T-helper 1 cell treated with Interleukin-12 subunit alpha and Interleukin-12 subunit beta and Interleukin-4 antibody, amounts not matched to agents 30 ng/mL and 1 ng/mL, for 36 hours (primary cell): ENCODE data around the gene STXBP6. TPM values are rescaled to one million over a fixed set of nuclear protein-coding genes. Genes with fewer than 3 reads are reported as not detected.

ENCODE experiments used
- intact Hi-C: fragments of 100-400 bp; cut with micrococcal nuclease; formaldehyde crosslinking; loops from one replicate; pipeline ENCODE4 v1.15.1; 2024
- total RNA-seq: library from RNA; stranded (reverse); gene quantifications from 2 replicates; pipeline ENCODE4 v1.2.3, GENCODE V29; 2022

The STXBP6 gene
- total RNA-seq, 1 donor from 2014 or later = not detected

DNA sequence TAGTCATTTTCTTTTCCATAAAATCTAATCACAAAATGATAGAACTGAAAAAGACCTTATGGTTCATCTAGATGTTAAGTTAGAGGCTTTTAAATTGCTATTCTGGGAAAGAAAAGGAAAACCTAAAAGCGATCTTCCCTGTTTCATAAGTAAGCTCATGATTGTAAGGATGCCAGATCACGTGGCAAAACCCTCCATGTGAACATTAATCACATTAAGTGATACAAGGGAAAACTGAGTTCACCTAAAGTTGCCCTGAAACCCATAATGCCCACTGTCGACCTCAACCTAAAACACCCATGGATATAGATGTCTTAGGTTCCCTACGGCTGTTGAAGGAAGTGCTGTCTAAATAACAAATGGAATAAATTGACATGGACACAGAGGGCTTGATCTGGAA, 3.0 kb upstream of the STXBP6 start:
- intact Hi-C loops = no loop called here

DNA sequence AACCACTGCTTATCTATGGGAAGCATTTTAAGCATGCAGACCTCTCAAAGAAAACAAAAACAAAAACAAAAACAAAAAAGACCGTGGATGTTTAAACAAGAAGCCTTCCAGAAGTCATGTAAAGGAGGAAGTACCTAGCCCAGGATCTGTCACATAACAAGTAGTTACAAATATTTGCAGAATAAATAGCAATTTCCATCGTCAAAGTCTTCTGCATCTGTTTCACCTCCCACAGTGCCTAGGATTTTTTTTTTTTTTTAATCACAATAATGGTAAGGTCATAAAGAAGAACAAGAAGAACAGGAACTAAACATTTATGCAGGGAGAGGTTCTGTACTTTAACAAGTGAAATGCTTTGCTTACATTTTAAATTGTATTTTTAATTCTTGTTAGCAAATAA, 2.4 kb upstream of the STXBP6 start:
- intact Hi-C loops = no loop called here

DNA sequence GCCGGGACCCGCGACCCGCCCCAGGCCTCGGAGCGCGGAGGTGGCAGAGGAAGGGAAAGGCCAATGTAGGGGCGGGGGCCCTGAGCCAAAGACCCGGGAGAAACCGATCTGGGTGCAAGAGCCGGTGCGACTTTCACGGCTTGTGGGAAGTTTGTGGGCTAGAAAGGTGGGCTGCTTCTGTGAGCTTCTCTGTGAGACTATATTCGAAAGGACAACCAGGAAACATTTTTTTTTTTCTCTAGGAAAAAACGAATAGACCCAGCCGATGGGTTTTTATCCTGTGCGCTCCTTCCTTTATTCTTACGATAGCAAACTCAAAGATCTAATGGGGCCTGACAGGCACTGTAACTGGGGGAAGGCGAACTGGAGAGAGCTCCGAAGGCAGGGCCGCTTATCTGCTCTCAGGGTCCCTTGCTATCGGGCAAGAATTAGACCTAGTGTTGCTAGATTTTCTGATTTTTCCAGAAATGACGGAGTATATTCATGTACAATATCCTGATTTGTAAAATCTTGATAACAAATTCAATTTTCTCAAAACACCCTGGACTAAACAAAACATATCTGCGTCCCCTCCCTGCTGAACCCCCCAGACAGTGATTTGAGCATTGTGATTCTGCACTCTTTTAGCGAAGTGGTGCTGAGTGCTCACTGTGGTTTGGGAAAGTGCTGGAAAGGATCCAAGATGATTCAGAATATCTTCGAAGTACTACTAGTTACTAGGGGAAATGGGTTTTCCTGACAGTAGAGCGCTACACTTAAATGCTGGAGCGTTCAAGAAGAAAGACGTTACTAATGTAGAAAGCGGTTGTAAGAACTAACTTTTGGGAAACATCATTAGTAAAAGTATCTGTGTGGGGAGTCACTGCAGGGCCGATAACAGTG, 563 bp upstream of the STXBP6 start:
- intact Hi-C loops = no loop called here

DNA sequence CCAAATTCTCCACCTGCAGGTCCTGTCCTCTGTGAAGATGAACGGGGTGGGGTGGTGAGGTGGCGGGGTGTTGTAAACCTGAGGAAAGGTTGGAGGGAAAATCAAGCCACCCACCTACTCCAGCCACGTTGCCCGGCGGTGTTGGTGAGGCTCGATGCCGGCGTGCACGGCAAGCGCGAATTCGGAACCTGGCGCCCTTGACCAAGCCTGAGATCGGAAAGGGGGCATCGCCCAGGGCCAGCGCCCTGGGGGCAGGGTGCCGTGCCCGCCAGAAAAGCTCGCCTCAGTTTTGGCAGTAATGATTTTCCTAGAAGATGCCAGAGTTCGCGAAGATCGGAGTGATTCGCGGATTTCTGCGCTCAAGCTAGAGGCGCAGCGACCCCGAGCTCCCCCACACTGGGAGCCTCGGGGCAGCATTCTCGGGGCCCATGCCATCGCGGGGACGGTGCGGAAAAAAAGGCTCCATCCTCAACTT, 817 bp downstream of the STXBP6 start:
- intact Hi-C loops = no loop called here

DNA sequence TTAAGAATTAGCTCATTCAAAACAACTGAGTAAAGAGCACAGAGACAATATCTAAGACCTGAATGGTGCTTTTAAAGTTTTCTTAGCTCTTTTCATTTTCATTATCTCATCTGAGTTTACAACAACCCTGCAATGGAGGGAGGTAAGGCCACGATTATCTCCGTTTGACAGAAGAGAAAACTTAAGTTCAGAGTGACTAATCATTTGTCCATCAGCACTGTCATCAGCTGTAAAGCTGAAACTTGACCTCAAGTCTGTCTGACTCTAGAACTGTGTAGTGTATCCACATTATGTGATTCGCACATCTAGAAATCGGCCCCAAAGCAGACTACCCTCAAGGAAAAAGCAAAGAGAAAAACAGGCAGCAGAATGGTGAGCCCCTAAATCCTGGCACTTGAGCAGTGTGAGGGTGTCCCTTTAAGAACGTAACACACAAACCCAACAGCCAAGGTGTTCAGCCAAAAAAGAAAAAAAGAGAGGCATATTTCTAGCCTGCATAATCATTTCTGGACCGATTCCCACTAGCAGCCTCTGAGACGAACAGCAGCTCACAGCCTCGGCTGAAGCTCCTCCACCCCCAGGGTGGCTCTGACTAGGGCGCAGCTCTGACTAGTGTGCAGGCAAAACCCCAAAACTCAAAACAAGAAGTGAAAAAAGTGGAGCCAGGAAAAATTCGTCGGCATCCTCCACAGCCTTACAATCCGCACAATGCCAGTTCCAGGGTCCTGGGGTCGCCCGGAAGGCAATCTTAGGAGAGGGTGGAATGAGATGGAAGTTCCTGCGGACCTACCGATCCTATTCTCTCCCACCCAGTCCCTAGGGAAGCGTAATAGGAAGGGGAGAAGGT, 1.6 kb downstream of the STXBP6 start:
- intact Hi-C loops = no loop called here

DNA sequence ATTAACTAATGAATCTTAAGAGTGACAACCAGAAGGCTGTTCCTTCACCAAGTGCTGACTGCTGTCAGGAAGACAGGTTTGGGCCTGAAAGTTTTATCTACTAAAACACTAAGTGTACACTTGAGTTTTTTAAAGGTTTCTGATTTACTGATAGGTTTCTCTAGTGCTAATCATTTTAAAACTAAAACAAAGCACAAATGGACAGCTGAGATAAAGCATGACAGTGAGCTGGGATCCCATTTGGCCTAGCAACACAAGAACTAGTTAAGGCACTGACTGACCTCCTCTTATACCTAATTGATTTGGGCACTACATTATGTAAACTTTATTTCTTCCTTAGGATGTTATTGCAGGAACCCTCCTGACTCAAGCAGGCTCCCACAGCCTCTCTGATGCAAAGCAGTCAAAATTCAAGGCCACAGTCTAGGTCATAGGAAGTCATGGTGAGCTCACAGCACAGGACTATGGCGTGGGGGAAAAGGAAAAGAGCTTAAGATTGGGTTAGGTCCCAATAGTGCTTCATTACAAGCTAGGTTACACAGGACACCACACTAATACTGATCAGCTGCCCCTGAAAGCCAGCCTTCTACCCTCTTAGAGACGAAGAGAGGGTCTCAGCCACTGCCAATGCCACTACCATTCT, 3.5 kb downstream of the STXBP6 start:
- intact Hi-C loops = no loop called here

- intact Hi-C loops = no loop called here
These were observed 5.7 kb downstream of the STXBP6 start for GRCh38 chr14:25044106-25044698.

- intact Hi-C loops = no loop called here
These were observed 7.3 kb downstream of the STXBP6 start for GRCh38 chr14:25042362-25043299.

DNA sequence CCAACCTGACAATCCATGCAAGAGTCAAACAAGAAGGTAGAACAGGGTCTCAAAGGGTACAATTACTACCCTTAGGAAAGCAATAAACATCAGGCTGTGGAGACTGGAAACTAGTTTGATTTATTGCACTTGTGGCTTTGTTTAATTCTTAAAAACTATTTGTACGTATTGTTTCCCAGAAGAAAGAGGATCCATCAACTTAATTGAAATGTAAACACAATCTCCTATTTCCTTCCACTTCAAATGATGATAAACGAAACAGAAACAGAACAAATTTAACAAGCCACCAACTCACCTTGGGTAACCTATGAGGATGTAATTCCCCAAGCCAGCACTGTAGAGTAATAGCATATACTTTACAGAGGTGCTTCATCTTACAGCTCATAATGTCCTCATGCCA, 8.0 kb downstream of the STXBP6 start:
- intact Hi-C loops = no loop called here

GRCh38 chr14:25041484-25041883, 8.5 kb downstream of the STXBP6 start:
- intact Hi-C loops = no loop called here

GRCh38 chr14:25039933-25040332, 10.0 kb downstream of the STXBP6 start:
- intact Hi-C loops = no loop called here

GRCh38 chr14:25038044-25038668, 11.8 kb downstream of the STXBP6 start:
- intact Hi-C loops = no loop called here

DNA sequence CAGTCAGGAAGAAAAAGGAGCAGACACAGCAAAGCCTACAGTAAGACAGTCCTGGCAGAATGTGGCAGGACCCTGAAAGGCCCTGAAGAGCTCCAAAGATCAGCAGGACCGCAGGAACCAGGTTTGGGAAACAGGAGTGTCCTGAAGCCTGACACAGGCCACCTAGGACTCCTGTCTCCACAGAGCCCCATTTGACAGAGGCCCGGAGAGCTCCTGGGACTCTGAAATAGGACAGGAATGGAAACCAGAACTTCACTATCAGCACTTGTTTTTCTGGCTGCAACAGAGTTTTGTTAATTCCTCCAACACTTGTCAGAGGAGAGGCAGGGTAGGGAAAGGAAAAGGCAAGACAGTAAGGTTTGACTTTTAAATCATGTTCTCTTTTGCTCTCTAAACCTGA, 12.9 kb downstream of the STXBP6 start:
- intact Hi-C loops = no loop called here

- intact Hi-C loops = no loop called here
These were observed 14.9 kb downstream of the STXBP6 start for GRCh38 chr14:25034803-25035681.

DNA sequence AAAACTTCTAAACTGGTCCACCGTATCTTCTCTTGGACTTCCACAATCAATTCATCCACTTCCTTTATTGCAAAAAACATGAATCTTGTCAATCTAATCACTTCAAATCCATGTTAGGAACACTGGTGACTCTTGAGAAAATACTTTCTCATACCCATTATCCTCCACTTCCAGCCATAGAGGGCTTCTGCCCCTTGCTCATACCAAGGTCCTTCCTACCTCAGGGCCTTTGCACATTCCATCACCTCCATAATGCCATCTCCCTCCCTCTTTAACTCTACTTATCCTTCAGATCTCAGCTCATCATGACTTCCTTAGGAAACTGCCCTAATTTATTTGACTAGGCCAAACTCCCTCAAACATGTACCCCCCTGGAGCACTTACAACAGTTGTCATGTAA, 16.6 kb downstream of the STXBP6 start:
- intact Hi-C loops = no loop called here

GRCh38 chr14:25032092-25032784, 17.7 kb downstream of the STXBP6 start:
- intact Hi-C loops = no loop called here

GRCh38 chr14:25026476-25027137, 23.3 kb downstream of the STXBP6 start:
- intact Hi-C loops = no loop called here

- intact Hi-C loops = no loop called here
These were observed 30.1 kb downstream of the STXBP6 start for GRCh38 chr14:25019892-25020291.
